PC-3 (cell line): ENCODE results near the gene JHY.

Experiments
- EZH2 ChIP-seq: fragments of 300-600 bp; sonication (generic); IDR thresholded peaks from one replicate; pipeline ENCODE4 v1.6.1; 2017; ENCODE audit warnings: antibody characterized with exemption, mild to moderate bottlenecking, low read length; ENCODE audit not compliant: unreplicated experiment
- EZH2phosphoT487 ChIP-seq: fragments of 300-600 bp; sonication (generic); IDR thresholded peaks from 2 replicates; pipeline ENCODE4 v1.6.1; 2018; ENCODE audit warnings: mild to moderate bottlenecking, antibody characterized with exemption, low read length, borderline replicate concordance
- TF ChIP-seq, protein P1 (sequence below): fragments of 300-600 bp; sonication (generic); conservative IDR thresholded peaks from 2 replicates; pipeline ENCODE4 v1.5.1; 2017; ENCODE audit warnings: antibody characterized with exemption, low read depth, mild to moderate bottlenecking, low read length

DNA sequence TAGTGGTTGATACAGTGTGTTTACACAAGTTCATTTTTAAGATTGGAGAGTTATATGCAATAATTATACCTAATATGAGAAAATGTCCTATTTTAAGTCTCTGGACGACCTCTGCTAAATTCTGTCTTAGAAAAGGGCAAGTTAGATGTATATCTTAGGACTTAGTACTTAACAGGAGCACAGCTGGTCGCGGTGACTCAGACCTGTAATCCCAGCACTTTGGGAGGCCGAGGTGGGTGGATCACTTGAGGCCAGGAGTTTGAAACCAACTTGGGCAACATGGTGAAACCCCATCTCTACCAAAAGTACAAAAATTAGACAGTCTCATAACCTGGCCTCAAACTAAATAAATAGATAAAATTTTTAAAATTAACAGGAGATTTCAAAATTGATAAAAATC lies 71.9 kb downstream of the JHY start:
- TF ChIP-seq, protein P1, sequence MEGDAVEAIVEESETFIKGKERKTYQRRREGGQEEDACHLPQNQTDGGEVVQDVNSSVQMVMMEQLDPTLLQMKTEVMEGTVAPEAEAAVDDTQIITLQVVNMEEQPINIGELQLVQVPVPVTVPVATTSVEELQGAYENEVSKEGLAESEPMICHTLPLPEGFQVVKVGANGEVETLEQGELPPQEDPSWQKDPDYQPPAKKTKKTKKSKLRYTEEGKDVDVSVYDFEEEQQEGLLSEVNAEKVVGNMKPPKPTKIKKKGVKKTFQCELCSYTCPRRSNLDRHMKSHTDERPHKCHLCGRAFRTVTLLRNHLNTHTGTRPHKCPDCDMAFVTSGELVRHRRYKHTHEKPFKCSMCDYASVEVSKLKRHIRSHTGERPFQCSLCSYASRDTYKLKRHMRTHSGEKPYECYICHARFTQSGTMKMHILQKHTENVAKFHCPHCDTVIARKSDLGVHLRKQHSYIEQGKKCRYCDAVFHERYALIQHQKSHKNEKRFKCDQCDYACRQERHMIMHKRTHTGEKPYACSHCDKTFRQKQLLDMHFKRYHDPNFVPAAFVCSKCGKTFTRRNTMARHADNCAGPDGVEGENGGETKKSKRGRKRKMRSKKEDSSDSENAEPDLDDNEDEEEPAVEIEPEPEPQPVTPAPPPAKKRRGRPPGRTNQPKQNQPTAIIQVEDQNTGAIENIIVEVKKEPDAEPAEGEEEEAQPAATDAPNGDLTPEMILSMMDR, result no peak
- TF ChIP-seq EZH2 (no peak), EZH2phosphoT487 (no peak)
